SK-N-SH (cell line): ENCODE results near the gene RGS9.

Experiments used
- ELF1 ChIP-seq: IDR thresholded peaks from 2 replicates; pipeline ENCODE4 v1.4.0; 2012
- EP300 ChIP-seq, 2 experiments: IDR thresholded peaks; 2 replicates each; pipeline versions ENCODE4 v1.4.0 to v1.6.1; 2012; ENCODE audit warnings: borderline replicate concordance in 1 of 2, low read depth in 1 of 2, low read length in 1 of 2
- EZH2phosphoT487 ChIP-seq: fragments of 200-600 bp; sonication (generic); IDR thresholded peaks from 2 replicates; pipeline ENCODE4 v1.6.1; 2017; ENCODE audit warnings: low read depth, mixed run types, mild to moderate bottlenecking, antibody characterized with exemption, moderate library complexity, borderline replicate concordance
- FOXJ3 ChIP-seq: sonication (generic); formaldehyde crosslinking; IDR thresholded peaks from 2 replicates; pipeline ENCODE4 v1.5.1; 2020; ENCODE audit warnings: mild to moderate bottlenecking, missing genetic modification reagents
- FOXM1 ChIP-seq: IDR thresholded peaks from 2 replicates; pipeline ENCODE4 v1.4.0; 2012; ENCODE audit warnings: low read depth, mild to moderate bottlenecking
- MEF2A ChIP-seq: IDR thresholded peaks from 2 replicates; pipeline ENCODE4 v1.4.0; 2012; ENCODE audit warnings: low read depth, borderline replicate concordance
- MXI1 ChIP-seq: IDR thresholded peaks from 2 replicates; pipeline ENCODE4 v1.6.1; 2012; ENCODE audit warnings: mild to moderate bottlenecking, low read depth, low read length, improper control_type of control experiment
- RCOR1 ChIP-seq: fragments of 150-350 bp; IDR thresholded peaks from 2 replicates; pipeline ENCODE4 v1.6.1; 2017; ENCODE audit warnings: antibody characterized with exemption, low read length
- TF ChIP-seq, protein P1 (sequence below): fragments of 200-600 bp; sonication (generic); IDR thresholded peaks from 2 replicates; pipeline ENCODE4 v1.6.1; 2017; ENCODE audit warnings: antibody characterized with exemption, mild to moderate bottlenecking, moderate library complexity
- TF ChIP-seq, protein P2 (sequence below): IDR thresholded peaks from 2 replicates; pipeline ENCODE4; 2012
- TF ChIP-seq, protein P3 (sequence below): IDR thresholded peaks from 2 replicates; pipeline ENCODE4 v1.4.0; 2012; ENCODE audit warnings: low read depth
- TF ChIP-seq, protein P4 (sequence below): fragments of 150-350 bp; IDR thresholded peaks from 2 replicates; pipeline ENCODE4 v1.6.1; 2017; ENCODE audit warnings: antibody characterized with exemption, low read length, low read depth, borderline replicate concordance
- TF ChIP-seq, protein P5 (sequence below): IDR thresholded peaks from 2 replicates; pipeline ENCODE4 v1.4.0; 2012; ENCODE audit warnings: low read depth, borderline replicate concordance

DNA sequence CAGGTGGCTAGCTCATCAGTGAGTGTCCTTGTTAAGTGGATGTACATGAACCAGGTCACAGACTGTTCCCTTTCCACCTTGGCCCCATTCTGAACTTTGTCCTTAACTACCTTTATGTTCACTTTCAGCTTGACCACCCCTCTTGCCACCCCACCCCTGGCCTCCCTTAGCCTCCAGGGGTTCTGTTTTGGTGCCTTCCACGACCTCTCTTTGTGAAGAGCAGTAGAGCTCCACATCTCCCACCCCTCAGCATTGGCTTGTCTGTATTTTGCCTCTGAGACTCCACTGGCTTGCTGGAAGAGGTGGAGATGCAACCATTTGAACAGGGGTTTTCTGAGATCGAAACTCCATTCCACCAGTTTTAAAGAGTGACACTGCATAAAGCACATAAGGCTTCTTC, 123.5 kb downstream of the RGS9 start:
- TF ChIP-seq, protein P1, sequence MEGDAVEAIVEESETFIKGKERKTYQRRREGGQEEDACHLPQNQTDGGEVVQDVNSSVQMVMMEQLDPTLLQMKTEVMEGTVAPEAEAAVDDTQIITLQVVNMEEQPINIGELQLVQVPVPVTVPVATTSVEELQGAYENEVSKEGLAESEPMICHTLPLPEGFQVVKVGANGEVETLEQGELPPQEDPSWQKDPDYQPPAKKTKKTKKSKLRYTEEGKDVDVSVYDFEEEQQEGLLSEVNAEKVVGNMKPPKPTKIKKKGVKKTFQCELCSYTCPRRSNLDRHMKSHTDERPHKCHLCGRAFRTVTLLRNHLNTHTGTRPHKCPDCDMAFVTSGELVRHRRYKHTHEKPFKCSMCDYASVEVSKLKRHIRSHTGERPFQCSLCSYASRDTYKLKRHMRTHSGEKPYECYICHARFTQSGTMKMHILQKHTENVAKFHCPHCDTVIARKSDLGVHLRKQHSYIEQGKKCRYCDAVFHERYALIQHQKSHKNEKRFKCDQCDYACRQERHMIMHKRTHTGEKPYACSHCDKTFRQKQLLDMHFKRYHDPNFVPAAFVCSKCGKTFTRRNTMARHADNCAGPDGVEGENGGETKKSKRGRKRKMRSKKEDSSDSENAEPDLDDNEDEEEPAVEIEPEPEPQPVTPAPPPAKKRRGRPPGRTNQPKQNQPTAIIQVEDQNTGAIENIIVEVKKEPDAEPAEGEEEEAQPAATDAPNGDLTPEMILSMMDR = no peak
- TF ChIP-seq EZH2phosphoT487 (no peak), EP300 (IDR thresholded peaks at IDR 0.05; ENCODE audit: borderline replicate concordance in 1 of 2, low read depth in 1 of 2, low read length in 1 of 2) (no peak), ELF1 (no peak), FOXJ3 (CRISPR knock-in tag) (no peak), FOXM1 (no peak), MEF2A (no peak), MXI1 (no peak), RCOR1 (no peak)
- TF ChIP-seq, protein P2, sequence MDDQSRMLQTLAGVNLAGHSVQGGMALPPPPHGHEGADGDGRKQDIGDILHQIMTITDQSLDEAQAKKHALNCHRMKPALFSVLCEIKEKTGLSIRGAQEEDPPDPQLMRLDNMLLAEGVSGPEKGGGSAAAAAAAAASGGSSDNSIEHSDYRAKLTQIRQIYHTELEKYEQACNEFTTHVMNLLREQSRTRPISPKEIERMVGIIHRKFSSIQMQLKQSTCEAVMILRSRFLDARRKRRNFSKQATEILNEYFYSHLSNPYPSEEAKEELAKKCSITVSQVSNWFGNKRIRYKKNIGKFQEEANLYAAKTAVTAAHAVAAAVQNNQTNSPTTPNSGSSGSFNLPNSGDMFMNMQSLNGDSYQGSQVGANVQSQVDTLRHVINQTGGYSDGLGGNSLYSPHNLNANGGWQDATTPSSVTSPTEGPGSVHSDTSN = no peak
- TF ChIP-seq, protein P3, sequence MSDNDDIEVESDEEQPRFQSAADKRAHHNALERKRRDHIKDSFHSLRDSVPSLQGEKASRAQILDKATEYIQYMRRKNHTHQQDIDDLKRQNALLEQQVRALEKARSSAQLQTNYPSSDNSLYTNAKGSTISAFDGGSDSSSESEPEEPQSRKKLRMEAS = no peak
- TF ChIP-seq, protein P4, sequence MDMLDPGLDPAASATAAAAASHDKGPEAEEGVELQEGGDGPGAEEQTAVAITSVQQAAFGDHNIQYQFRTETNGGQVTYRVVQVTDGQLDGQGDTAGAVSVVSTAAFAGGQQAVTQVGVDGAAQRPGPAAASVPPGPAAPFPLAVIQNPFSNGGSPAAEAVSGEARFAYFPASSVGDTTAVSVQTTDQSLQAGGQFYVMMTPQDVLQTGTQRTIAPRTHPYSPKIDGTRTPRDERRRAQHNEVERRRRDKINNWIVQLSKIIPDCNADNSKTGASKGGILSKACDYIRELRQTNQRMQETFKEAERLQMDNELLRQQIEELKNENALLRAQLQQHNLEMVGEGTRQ = no peak
- TF ChIP-seq, protein P5, sequence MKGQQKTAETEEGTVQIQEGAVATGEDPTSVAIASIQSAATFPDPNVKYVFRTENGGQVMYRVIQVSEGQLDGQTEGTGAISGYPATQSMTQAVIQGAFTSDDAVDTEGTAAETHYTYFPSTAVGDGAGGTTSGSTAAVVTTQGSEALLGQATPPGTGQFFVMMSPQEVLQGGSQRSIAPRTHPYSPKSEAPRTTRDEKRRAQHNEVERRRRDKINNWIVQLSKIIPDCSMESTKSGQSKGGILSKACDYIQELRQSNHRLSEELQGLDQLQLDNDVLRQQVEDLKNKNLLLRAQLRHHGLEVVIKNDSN = no peak
